GM12875 (cell line): ENCODE measurements around the gene ATP1A3.

Experiments used
- H3K4me3 ChIP-seq: one replicate; pipeline ENCODE4 v1.5.1; 2011; ENCODE audit warnings: low read depth, low read length, control low read depth
- TF ChIP-seq, protein P1 (sequence below): IDR thresholded peaks from 2 replicates; pipeline ENCODE4 v1.5.1; 2011; ENCODE audit warnings: low read depth, mild to moderate bottlenecking, control low read depth, inconsistent platforms, low read length, moderate library complexity, borderline replicate concordance; ENCODE audit not compliant: insufficient read depth

ATP1A3 gene

DNA sequence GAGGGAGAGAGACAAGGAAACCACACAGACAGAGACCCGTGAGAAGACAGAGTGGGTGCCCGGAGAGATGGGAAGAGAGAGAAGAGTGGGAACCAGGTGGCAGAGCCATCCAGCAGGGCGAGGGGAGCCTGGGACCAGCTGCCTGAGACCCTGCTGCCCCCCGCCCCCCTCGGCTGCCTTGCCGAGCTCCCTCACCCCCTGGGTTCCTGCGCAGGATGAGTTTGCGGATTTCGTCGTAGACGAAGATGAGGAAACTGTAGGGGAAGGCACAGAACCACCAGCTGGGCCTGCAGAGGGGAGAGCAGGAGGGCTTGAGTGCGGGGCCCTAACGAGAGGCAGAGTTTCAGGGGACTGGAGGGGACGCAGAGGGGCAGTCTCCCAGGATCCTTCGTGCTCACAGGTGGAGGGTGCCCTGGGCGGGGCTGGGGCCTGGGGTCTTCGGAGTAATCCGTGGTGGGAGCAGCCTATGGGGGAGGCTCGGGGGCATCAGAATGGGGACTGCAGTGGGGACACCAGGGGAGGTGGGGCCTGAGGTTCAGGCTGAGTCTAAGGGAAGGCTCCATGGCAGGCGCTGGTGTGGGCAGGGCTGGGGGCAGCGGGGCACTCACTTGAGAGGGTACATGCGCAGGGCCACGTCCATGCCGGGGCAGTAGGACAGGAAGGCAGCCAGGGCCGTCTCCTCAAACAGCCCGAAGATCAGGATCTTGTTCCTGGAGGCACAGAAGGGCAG lies 26.8 kb downstream of the ATP1A3 start:
- TF ChIP-seq, protein P1, sequence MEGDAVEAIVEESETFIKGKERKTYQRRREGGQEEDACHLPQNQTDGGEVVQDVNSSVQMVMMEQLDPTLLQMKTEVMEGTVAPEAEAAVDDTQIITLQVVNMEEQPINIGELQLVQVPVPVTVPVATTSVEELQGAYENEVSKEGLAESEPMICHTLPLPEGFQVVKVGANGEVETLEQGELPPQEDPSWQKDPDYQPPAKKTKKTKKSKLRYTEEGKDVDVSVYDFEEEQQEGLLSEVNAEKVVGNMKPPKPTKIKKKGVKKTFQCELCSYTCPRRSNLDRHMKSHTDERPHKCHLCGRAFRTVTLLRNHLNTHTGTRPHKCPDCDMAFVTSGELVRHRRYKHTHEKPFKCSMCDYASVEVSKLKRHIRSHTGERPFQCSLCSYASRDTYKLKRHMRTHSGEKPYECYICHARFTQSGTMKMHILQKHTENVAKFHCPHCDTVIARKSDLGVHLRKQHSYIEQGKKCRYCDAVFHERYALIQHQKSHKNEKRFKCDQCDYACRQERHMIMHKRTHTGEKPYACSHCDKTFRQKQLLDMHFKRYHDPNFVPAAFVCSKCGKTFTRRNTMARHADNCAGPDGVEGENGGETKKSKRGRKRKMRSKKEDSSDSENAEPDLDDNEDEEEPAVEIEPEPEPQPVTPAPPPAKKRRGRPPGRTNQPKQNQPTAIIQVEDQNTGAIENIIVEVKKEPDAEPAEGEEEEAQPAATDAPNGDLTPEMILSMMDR, result no peak
- H3K4me3 ChIP-seq, result no peak overlapping the region

DNA sequence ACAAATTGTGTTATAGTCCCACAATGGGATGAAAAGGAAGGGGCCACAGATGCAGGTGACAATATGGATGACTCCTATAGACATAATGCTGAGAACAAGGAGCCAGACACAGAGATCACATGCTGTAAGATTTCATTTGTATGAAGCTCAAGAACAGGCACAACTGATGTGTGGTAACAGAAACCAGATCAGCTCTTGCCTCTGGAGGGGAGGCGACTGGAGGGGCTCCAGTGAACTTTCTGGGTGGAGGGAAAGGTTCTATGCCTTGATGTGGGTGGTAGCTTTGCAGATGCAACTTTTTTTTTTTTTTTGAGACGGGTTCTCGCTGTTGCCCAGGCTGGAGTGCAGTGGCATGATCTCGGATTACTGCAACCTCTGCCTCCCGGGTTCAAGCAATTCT lies 28.9 kb downstream of the ATP1A3 start:
- no peak overlapping the region for H3K4me3 ChIP-seq
- TF ChIP-seq, protein P1, result no peak

DNA sequence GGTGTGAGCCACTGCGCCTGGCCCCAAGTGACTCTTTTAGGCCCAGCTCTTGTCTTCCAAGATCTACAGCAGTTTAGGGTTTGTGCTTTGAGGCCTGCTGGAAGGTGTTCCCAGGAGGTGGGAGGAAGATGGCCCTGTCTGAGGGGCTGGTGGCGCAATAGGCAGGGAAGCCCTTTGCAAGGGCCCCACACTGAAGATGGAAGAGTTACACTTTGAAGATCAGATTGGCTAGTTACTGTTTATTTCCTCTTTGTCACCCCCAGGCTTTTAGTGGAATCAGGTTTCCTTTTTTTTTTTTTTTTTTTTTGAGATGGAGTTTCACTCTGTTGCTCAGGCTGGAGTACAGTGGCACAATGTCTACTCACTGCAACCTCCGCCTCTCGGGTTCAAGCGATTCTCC lies 33.1 kb downstream of the ATP1A3 start:
- TF ChIP-seq, protein P1, result no peak
- no peak overlapping the region for H3K4me3 ChIP-seq

DNA sequence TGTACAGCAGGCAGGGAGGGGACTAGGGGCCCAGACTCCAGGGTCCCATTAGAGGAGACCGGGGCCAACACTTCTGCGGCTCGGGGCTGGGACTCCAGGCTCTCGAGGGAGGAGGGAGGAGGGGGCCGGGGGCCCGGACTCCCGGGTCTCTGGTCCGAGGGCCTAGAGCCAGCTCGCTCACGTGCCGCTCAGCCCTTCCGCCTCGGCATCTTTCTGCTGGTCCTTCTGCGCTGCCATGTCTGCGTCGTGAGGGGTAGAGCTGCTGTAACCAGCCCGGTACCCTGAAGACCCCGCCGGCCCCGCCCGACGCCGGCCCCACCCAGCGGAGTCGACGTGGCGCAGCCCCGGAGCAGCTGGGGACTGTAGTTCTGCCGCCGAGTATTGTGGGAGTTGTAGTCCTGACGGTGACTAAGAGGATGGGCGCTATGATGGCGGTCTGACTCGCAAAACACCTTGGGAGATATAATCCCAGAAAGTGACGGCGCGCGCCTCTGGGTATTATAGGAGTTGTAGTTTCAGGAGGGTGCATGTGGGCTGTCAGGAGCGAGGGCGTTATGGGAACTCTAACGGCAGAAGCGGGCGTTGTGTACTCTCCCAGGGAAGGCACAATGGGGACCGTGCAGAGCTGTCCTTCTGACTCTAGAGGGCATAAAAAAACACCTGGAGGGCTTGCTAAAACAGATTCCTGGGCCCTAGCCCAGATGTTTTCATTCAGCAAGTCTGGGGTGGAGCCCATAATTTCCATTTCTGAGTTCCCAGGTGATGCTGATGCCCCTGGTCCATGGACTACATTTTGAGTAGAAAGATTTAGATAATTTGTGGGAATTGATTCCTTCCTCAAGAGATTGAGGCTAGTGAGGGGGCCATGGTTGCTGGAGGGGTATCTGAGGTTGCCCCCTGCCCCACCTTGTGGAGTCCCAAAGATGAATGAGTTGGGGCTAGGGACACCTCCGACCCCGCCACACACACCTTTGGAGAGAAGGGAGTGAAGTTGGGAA lies 34.7 kb downstream of the ATP1A3 start, which contains the start of gene RABAC1:
TSS of gene RABAC1 (minus strand) at position 266 of the 998 bp plus-strand sequence. CDS start at position 237, 29 bp downstream.
- H3K4me3 ChIP-seq, result peak within 1 kb of the TSS; percentile 74
- TF ChIP-seq, protein P1, result peak; percentile 48

DNA sequence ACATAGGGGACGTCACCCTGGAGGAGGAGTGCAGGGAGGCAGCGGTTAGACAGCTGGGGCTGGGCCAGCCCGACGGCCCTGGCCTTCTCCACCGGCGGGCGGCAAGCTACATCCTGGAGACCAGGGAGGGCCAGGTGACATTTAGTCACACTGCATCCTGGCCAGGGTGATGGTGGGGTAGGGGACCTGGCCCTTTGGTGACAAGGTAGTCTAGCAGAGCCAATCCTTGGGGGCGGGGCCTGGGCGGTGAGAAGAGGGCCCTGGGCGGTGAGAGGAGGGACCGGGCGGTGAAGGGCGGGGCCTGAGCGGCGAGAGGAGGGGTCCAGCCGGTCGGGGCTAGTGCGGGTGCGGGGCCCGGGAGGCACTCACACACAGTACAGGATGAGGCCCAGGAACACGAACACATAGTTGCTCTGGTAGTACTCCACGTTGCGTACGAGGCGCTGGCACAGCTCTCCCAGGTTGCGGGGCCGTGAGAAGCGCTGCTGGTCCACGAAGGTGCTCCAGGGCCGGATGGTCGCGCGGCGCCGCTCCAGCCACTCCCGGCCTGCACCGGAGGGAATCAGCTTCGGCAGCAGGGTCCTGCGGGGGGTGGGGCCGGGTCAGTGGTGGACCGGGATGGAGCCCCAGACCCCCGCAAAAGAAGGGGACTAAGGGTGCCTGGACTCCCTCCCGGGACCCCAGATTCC lies 35.5 kb downstream of the ATP1A3 start:
- TF ChIP-seq, protein P1, result no peak
- H3K4me3 ChIP-seq, result peak overlapping the region; percentile 74

DNA sequence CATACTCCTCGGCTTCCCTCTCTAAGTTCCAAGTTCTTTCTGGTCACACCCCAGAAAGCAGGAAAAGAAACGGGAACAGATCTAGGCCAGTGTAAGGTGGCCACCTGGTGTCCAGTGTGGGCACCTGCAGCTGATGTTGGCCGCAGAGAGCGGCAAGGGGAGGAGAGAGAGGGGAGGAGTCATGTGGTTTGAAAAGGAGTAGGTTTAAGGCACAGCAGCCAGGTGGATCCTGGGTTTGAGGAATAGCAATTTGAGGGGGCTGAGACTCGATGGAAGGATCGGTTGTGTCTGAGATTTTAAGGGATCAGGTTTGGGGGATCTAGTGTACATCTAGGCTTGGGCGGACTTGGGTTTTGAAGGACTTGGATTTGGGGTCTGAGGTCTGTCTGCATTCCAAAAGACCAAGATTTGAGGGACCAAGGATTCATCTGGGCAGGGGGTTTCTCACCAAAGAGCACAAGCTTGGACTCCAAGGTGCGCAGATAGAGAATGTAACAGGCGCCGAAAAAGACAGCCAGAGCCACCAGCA lies 36.1 kb downstream of the ATP1A3 start:
- H3K4me3 ChIP-seq, result peak overlapping the region; percentile 74
- TF ChIP-seq, protein P1, result peak; percentile 81
